GM19238 (cell line): ENCODE results near the gene SPZ1.
"Not testable (repeated sequence)": the region's sequence is repeated elsewhere in the genome, so short reads cannot be mapped to it uniquely, and the experiment has no call there.

Experiments
- DNase-seq: peaks from one replicate; pipeline ENCODE4 v3.0.0; 2011; ENCODE audit warnings: low spot score; ENCODE audit not compliant: insufficient read length

SPZ1 gene

GRCh38 chr5:80319702-80320101, at the start of gene SPZ1:
Gene SPZ1, plus strand, starts transcription at chr5:80320002. Its CDS starts 214 bp downstream, at chr5:80320216.
- DNase-seq, result no peak

GRCh38 chr5:80270543-80270942, 49.3 kb upstream of the SPZ1 start:
- not testable (repeated sequence) for DNase-seq

- no peak for DNase-seq
These were observed 44.5 kb upstream of the SPZ1 start for GRCh38 chr5:80275347-80275746.

GRCh38 chr5:80276186-80276585, 43.6 kb upstream of the SPZ1 start:
- no peak for DNase-seq

- DNase-seq, result no peak
These were observed 42.6 kb upstream of the SPZ1 start for GRCh38 chr5:80277191-80277590.

GRCh38 chr5:80282054-80282453, 37.7 kb upstream of the SPZ1 start:
- DNase-seq, result no peak

GRCh38 chr5:80283360-80283759, 36.4 kb upstream of the SPZ1 start:
- no peak for DNase-seq

GRCh38 chr5:80284720-80285119, 35.1 kb upstream of the SPZ1 start:
- DNase-seq, result no peak

GRCh38 chr5:80288177-80288576, 31.6 kb upstream of the SPZ1 start:
- no peak for DNase-seq

- DNase-seq, result no peak
These were observed 30.5 kb upstream of the SPZ1 start for GRCh38 chr5:80289320-80289719.

GRCh38 chr5:80291761-80292160, 28.0 kb upstream of the SPZ1 start:
- no peak for DNase-seq

GRCh38 chr5:80296121-80296520, 23.7 kb upstream of the SPZ1 start:
- no peak for DNase-seq

- no peak for DNase-seq
These were observed 20.2 kb upstream of the SPZ1 start for GRCh38 chr5:80299601-80300000.

- DNase-seq, result no peak
These were observed 19.7 kb upstream of the SPZ1 start for GRCh38 chr5:80300125-80300524.

GRCh38 chr5:80300796-80301195, 19.0 kb upstream of the SPZ1 start:
- not testable (repeated sequence) for DNase-seq

GRCh38 chr5:80301342-80301741, 18.5 kb upstream of the SPZ1 start:
- not testable (repeated sequence) for DNase-seq

- no peak for DNase-seq
These were observed 17.2 kb upstream of the SPZ1 start for GRCh38 chr5:80302636-80303035.

GRCh38 chr5:80308526-80308925, 11.3 kb upstream of the SPZ1 start:
- no peak for DNase-seq

- no peak for DNase-seq
These were observed 9.7 kb upstream of the SPZ1 start for GRCh38 chr5:80309871-80310665.

GRCh38 chr5:80315244-80315643, 4.6 kb upstream of the SPZ1 start:
- DNase-seq, result no peak

- no peak for DNase-seq
These were observed 1.6 kb upstream of the SPZ1 start for GRCh38 chr5:80318212-80318611.

- DNase-seq, result no peak
These were observed 5.1 kb downstream of the SPZ1 start for GRCh38 chr5:80324912-80325311.

- DNase-seq, result no peak
These were observed 6.7 kb downstream of the SPZ1 start for GRCh38 chr5:80326468-80326867.
